Tibial artery (tissue), 4 donors: ENCODE measurements around the gene CPSF3.
"Not testable (repeated sequence)": the region's sequence is repeated elsewhere in the genome, so short reads cannot be mapped to it uniquely, and the experiment has no call there.

ENCODE experiments used
- DNase-seq, 2 donors: peaks; one replicate each; pipeline ENCODE4 v3.0.0-alpha.2; 2019
- H3K27ac ChIP-seq, 2 donors: fragments of 200-600 bp; sonication (generic) in 1 of 2; 1 replicate in 1 of 2; 2 replicates in 1 of 2; pipeline ENCODE4 v1.5.1; 2018 to 2019; ENCODE audit warnings: mild to moderate bottlenecking in 1 of 2
- H3K27me3 ChIP-seq, 2 donors: fragments of 200-600 bp; sonication (generic) in 1 of 2; one replicate each; pipeline versions ENCODE4 v1.5.1 to v1.6.0; 2016 to 2019
- H3K36me3 ChIP-seq, 3 donors: fragments of 200-600 bp; sonication (generic) in 2 of 3; one replicate each; pipeline ENCODE4 v1.5.1; 2016 to 2019; ENCODE audit warnings: mild to moderate bottlenecking in 2 of 3
- H3K4me1 ChIP-seq, 4 donors: fragments of 200-600 bp; sonication (generic) in 2 of 4; 1 replicate in 3 of 4; 2 replicates in 1 of 4; pipeline ENCODE4 v1.5.1; 2016 to 2019
- H3K4me3 ChIP-seq, 2 donors: fragments of 200-600 bp; sonication (generic) in 1 of 2; 1 replicate in 1 of 2; 2 replicates in 1 of 2; pipeline ENCODE4 v1.5.1; 2018 to 2019; ENCODE audit warnings: mild to moderate bottlenecking in 2 of 2
- H3K9me3 ChIP-seq, 3 donors: fragments of 200-600 bp; sonication (generic) in 1 of 3; one replicate each; pipeline ENCODE4 v1.5.1; 2016 to 2019
- CTCF ChIP-seq, 2 experiments: fragments of 200-600 bp in 1 of 2; fragments of 450-650 bp in 1 of 2; IDR thresholded peaks; one replicate each; pipeline ENCODE4 v1.5.1; 2017 to 2019; ENCODE audit warnings: antibody characterized with exemption in 2 of 2, mild to moderate bottlenecking in 1 of 2, moderate library complexity in 1 of 2
- intact Hi-C: fragments of 100-400 bp; cut with DNase I; formaldehyde crosslinking; loops from one replicate; pipeline ENCODE4 v1.15.0; 2023; ENCODE audit warnings: low total_unique reads

Gene CPSF3

GRCh38 chr2:9391961-9392720 is 31.3 kb upstream of the CPSF3 start:
- H3K27ac ChIP-seq: peak overlapping the region; percentile 44 to 51
- no peak for TF ChIP-seq CTCF (IDR thresholded peaks at IDR 0.05)
- H3K4me3 ChIP-seq: no peak overlapping the region
- H3K27me3 ChIP-seq: no peaks in the 10 kb centered on the region
- intact Hi-C loops: no loop called here
- H3K9me3 ChIP-seq: no peaks in the 10 kb centered on the region
- peak in 1 of 2 donors; percentile 53 for DNase-seq
- H3K4me1 ChIP-seq: no peaks in the 10 kb centered on the region
- peaks cover 46 to 82% (median 73%) of the 10 kb centered on the region in 3 donors for H3K36me3 ChIP-seq

GRCh38 chr2:9392898-9393765 is 30.3 kb upstream of the CPSF3 start:
- H3K27me3 ChIP-seq: no peaks in the 10 kb centered on the region
- peaks cover 46 to 74% (median 67%) of the 10 kb centered on the region in 3 donors for H3K36me3 ChIP-seq
- H3K9me3 ChIP-seq: no peaks in the 10 kb centered on the region
- DNase-seq: peak in 1 of 2 donors; percentile 67
- intact Hi-C loops: no loop called here
- H3K27ac ChIP-seq: peak overlapping the region; percentile 44 to 51
- no peak for TF ChIP-seq CTCF (IDR thresholded peaks at IDR 0.05)
- no peaks in the 10 kb centered on the region for H3K4me1 ChIP-seq
- H3K4me3 ChIP-seq: no peak overlapping the region

GRCh38 chr2:9394816-9395215 is 28.6 kb upstream of the CPSF3 start:
- peak in 1 of 2 donors; percentile 61 for DNase-seq
- peaks cover 31 to 65% (median 50%) of the 10 kb centered on the region in 3 donors for H3K36me3 ChIP-seq
- H3K4me1 ChIP-seq: no peaks in the 10 kb centered on the region
- H3K27ac ChIP-seq: no peak overlapping the region
- no peak overlapping the region for H3K4me3 ChIP-seq
- intact Hi-C loops: no loop called here
- H3K9me3 ChIP-seq: no peaks in the 10 kb centered on the region
- TF ChIP-seq CTCF (IDR thresholded peaks at IDR 0.05): no peak
- no peaks in the 10 kb centered on the region for H3K27me3 ChIP-seq

- peak in 1 of 2 donors; percentile 47 for DNase-seq
- no peaks in the 10 kb centered on the region for H3K27me3 ChIP-seq
- intact Hi-C loops: no loop called here
- H3K9me3 ChIP-seq: no peaks in the 10 kb centered on the region
- H3K4me3 ChIP-seq: no peak overlapping the region
- no peaks in the 10 kb centered on the region for H3K4me1 ChIP-seq
- no peak overlapping the region for H3K27ac ChIP-seq
- peaks cover 34 to 68% (median 55%) of the 10 kb centered on the region in 3 donors for H3K36me3 ChIP-seq
- TF ChIP-seq CTCF (IDR thresholded peaks at IDR 0.05): no peak
Observed at GRCh38 chr2:9397201-9397600, 26.3 kb upstream of the CPSF3 start.

- intact Hi-C loops, H3K9me3 ChIP-seq, H3K27ac ChIP-seq, H3K4me3 ChIP-seq, H3K4me1 ChIP-seq, H3K27me3 ChIP-seq: not testable (repeated sequence)
- DNase-seq: peak in 1 of 2 donors; percentile 34
- H3K36me3 ChIP-seq: peaks cover 36 to 74% (median 64%) of the 10 kb centered on the region in 3 donors
Observed at GRCh38 chr2:9398251-9398650, 25.2 kb upstream of the CPSF3 start.
